NB4 (cell line): Measurements from ENCODE around the gene ANKLE1.

Source experiments
- CTCF ChIP-seq: IDR thresholded peaks from one replicate; pipeline ENCODE4 v1.5.1; 2012; ENCODE audit warnings: low read depth, low read length
- POLR2A ChIP-seq: IDR thresholded peaks from 2 replicates; pipeline ENCODE4 v1.6.1; 2011; ENCODE audit warnings: mild to moderate bottlenecking; ENCODE audit not compliant: insufficient read length; ENCODE audit errors: extremely low read depth

GRCh38 chr19:17306285-17306714 is 24.6 kb downstream of the ANKLE1 start:
- TF ChIP-seq CTCF (no peak), POLR2A (no peak)
